Ovary (tissue), 9 donors: Measurements from ENCODE around the gene CCDC102A. TPM values are rescaled to one million over a fixed set of nuclear protein-coding genes. Genes with fewer than 3 reads are reported as not detected.
A peak's percentile ranks its signal among the peaks of the same experiment; 100 is the strongest.

ENCODE experiments used
- DNase-seq, 5 donors: peaks; one replicate each; pipeline ENCODE4 v3.0.0-alpha.2; 2019 to 2020
- H3K27ac ChIP-seq, 2 donors: fragments of 200-600 bp; one replicate each; pipeline versions ENCODE4 v1.5.1 to v1.8.0; 2019 to 2022
- H3K27me3 ChIP-seq: fragments of 200-600 bp; one replicate; pipeline ENCODE4 v1.8.0; 2022
- H3K36me3 ChIP-seq: fragments of 200-600 bp; sonication (generic); one replicate; pipeline ENCODE4 v1.5.1; 2019
- H3K4me1 ChIP-seq: one replicate; pipeline ENCODE4 v1.8.1; 2013; ENCODE audit warnings: mild to moderate bottlenecking, moderate library complexity; ENCODE audit not compliant: insufficient read depth
- H3K4me3 ChIP-seq: fragments of 200-600 bp; sonication (generic); one replicate; pipeline ENCODE4 v1.5.1; 2017
- H3K9me3 ChIP-seq, 2 donors: fragments of 200-600 bp in 1 of 2; sonication (generic) in 1 of 2; one replicate each; pipeline versions ENCODE4 v1.5.1 to v1.8.1; 2013 to 2019; ENCODE audit warnings: mild to moderate bottlenecking in 1 of 2, moderate library complexity in 1 of 2
- CTCF ChIP-seq, 3 donors: fragments of 450-650 bp in 2 of 3; fragments of 200-600 bp in 1 of 3; IDR thresholded peaks; one replicate each; pipeline versions ENCODE4 v1.5.1 to v1.8.0; 2016 to 2022; ENCODE audit warnings: antibody characterized with exemption in 3 of 3, mild to moderate bottlenecking in 1 of 3
- EP300 ChIP-seq: sonication (generic); formaldehyde crosslinking; IDR thresholded peaks from one replicate; pipeline ENCODE4 v1.6.1; 2017; ENCODE audit warnings: antibody characterized with exemption
- POLR2A ChIP-seq: fragments of 450-650 bp; IDR thresholded peaks from one replicate; pipeline ENCODE4 v1.6.1; 2017; ENCODE audit warnings: antibody characterized with exemption, mild to moderate bottlenecking, moderate library complexity
- WGBS, 3 donors: extraction: QIAGEN DNeasy Blood & Tissue Kit in 1 of 3; methylation state at CpG; one replicate each; pipeline versions ENCODE4 v1.1.5 to v1.1.7; 2013 to 2017; 5-methylcytosine and 5-hydroxymethylcytosine counted together
- intact Hi-C, 4 donors: fragments of 100-400 bp; cut with DNase I; formaldehyde crosslinking; loops; one replicate each; pipeline versions ENCODE4 v1.11.0 to v1.15.1; 2022 to 2023
- polyA plus RNA-seq, 2 donors: library from polyadenylated mRNA; stranded (reverse); fragments of 200-250 nt in 1 of 2; fragments of 350-450 nt in 1 of 2; fragmentation: Illumina TruSeq in 1 of 2; extraction: RNeasy Lipid Tissue Mini Kit (QIAGEN cat#74804) in 1 of 2; gene quantifications; one replicate each; pipeline ENCODE4 v1.2.3, GENCODE V29; 2013 to 2014
- total RNA-seq, 7 donors: library from RNA; depleted of rRNA in 2 of 7; stranded (reverse); fragments of >200 nt in 2 of 7; fragmentation: NEBNext Ultra II Directional in 3 of 7; extraction: Animal tissue kit (Norgen Biotek cat#: 25700) in 3 of 7; gene quantifications; one replicate each; pipeline versions ENCODE4 v1.1.0 to v1.2.4, GENCODE V29; 2016 to 2023
- donor health status: DM: no; HTN: no; CAD: no; lungs with moderate emphysema.
- donor health status: DM: no; HTN: no; CAD: no.
- donor health status: Bipolar disorder and iron deficiency.
- donor health status: DM: yes; HTN: yes; CAD: no.
- donor health status: DM: no; HTN: no; CAD: no.
- donor health status: DM: yes; HTN: yes; CAD: no.

The CCDC102A gene
- total and polyA plus RNA-seq, 9 donors: 5.9 to 22.4 (median 12.5) TPM

GRCh38 chr16:57470711-57471110 lies 65.7 kb downstream of the CCDC102A start:
- intact Hi-C loops: no loop called here
- H3K9me3 ChIP-seq: no peaks in the 10 kb centered on the region
- no peak overlapping the region for H3K27ac ChIP-seq
- 9 to 14% (median 10%) methylated on average over 6 of the region's 6 CpGs for WGBS, 3 donors
- peaks cover 8% of the 10 kb centered on the region for H3K4me1 ChIP-seq
- H3K27me3 ChIP-seq: no peaks in the 10 kb centered on the region
- TF ChIP-seq EP300 (no peak), CTCF (IDR thresholded peaks at IDR 0.05) (no peak), POLR2A (no peak)
- H3K4me3 ChIP-seq: no peak overlapping the region
- H3K36me3 ChIP-seq: no peaks in the 10 kb centered on the region
- peak; percentile 76 to 87 (median 77) for DNase-seq

GRCh38 chr16:57469917-57470470 lies 66.4 kb downstream of the CCDC102A start:
- 67 to 74% (median 72%) methylated on average over 9 of the region's 9 CpGs for WGBS, 3 donors
- H3K36me3 ChIP-seq: no peaks in the 10 kb centered on the region
- no peak overlapping the region for H3K27ac ChIP-seq
- H3K27me3 ChIP-seq: no peaks in the 10 kb centered on the region
- peaks cover 8% of the 10 kb centered on the region for H3K4me1 ChIP-seq
- intact Hi-C loops: loop anchor here in 1 of 4 donors (10.0 kb wide), 1 partner anchor 45 kb away; no protein-coding TSS in a partner anchor
- no peak overlapping the region for H3K4me3 ChIP-seq
- DNase-seq: no peak
- H3K9me3 ChIP-seq: no peaks in the 10 kb centered on the region
- TF ChIP-seq POLR2A: no peak
- no peak for TF ChIP-seq CTCF (IDR thresholded peaks at IDR 0.05)
- TF ChIP-seq EP300: no peak

- 76 to 90% (median 83%) methylated on average over 11 of the region's 11 CpGs for WGBS, 3 donors
- Histone ChIP-seq H3K4me1 (peaks cover 11% of the 10 kb centered on the region), H3K27ac (no peak overlapping the region), H3K9me3 (no peaks in the 10 kb centered on the region), H3K27me3 (no peaks in the 10 kb centered on the region), H3K36me3 (no peaks in the 10 kb centered on the region), H3K4me3 (no peak overlapping the region)
- DNase-seq: no peak
- intact Hi-C loops: loop anchor here in 1 of 4 donors (10.0 kb wide), 1 partner anchor 46 kb away; no protein-coding TSS in a partner anchor
- TF ChIP-seq EP300 (no peak), CTCF (IDR thresholded peaks at IDR 0.05) (no peak), POLR2A (no peak)
These were observed 67.3 kb downstream of the CCDC102A start for GRCh38 chr16:57469046-57469445.

- intact Hi-C loops: loop anchor here in 1 of 4 donors (10.0 kb wide), 1 partner anchor 46 kb away; no protein-coding TSS in a partner anchor
- WGBS, 3 donors: 84 to 88% (median 88%) methylated on average over 2 of the region's 2 CpGs
- Histone ChIP-seq H3K27me3 (no peaks in the 10 kb centered on the region), H3K4me1 (peaks cover 14% of the 10 kb centered on the region), H3K9me3 (no peaks in the 10 kb centered on the region), H3K36me3 (no peaks in the 10 kb centered on the region), H3K4me3 (no peak overlapping the region), H3K27ac (no peak overlapping the region)
- no peak for TF ChIP-seq CTCF (IDR thresholded peaks at IDR 0.05)
- no peak for TF ChIP-seq POLR2A
- TF ChIP-seq EP300: no peak
- DNase-seq: no peak
These were observed 68.0 kb downstream of the CCDC102A start for GRCh38 chr16:57468346-57468745.
